ENCODE results near the gene FAM222A.

Gene FAM222A

DNA sequence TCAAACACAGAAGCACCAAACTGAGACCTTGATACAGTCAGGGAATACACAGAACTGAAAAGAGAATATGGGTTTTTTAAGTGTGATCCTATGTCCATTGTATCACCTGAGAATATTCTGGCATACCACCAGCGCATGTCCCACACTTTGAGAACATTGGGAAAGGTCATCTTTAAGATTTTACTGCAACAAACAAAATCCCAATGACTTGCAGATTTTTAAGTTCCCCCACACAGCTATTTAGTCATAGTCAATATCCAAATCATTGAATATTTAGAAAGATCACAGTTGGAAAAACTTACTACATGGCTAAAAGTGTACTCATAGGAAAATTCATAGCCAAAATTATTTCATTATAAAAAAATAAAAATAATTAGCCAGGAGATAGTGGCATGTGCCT is 65.1 kb downstream of the FAM222A start:
- TF ChIP-seq, protein P1, sequence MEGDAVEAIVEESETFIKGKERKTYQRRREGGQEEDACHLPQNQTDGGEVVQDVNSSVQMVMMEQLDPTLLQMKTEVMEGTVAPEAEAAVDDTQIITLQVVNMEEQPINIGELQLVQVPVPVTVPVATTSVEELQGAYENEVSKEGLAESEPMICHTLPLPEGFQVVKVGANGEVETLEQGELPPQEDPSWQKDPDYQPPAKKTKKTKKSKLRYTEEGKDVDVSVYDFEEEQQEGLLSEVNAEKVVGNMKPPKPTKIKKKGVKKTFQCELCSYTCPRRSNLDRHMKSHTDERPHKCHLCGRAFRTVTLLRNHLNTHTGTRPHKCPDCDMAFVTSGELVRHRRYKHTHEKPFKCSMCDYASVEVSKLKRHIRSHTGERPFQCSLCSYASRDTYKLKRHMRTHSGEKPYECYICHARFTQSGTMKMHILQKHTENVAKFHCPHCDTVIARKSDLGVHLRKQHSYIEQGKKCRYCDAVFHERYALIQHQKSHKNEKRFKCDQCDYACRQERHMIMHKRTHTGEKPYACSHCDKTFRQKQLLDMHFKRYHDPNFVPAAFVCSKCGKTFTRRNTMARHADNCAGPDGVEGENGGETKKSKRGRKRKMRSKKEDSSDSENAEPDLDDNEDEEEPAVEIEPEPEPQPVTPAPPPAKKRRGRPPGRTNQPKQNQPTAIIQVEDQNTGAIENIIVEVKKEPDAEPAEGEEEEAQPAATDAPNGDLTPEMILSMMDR (conservative IDR thresholded peaks at IDR 0.05; ENCODE audit: low read length) = no peak
- no peak overlapping the region for H3K4me3 ChIP-seq (ENCODE audit: low read length)
- no peak for DNase-seq (ENCODE audit: low read depth)

DNA sequence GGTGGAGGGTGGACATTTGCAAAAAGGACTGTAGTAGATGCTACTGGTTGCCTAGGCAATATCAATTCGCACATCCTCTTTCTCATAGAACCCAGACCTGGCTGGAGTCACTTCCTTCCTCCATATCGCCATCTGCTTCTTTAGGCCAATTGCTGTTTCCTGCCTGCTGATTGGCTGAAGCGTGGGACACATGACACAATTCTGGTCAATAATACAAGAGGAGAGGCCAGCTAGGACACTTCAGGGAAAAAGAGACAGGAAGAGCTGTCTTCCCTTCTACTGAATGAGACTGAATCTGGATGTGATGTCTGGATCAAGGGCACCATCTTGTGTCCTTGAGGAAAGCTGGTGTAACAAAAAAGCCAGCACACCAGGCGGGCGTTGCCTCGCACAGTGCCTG is 65.8 kb downstream of the FAM222A start:
- no peak for DNase-seq (ENCODE audit: low read depth)

DNA sequence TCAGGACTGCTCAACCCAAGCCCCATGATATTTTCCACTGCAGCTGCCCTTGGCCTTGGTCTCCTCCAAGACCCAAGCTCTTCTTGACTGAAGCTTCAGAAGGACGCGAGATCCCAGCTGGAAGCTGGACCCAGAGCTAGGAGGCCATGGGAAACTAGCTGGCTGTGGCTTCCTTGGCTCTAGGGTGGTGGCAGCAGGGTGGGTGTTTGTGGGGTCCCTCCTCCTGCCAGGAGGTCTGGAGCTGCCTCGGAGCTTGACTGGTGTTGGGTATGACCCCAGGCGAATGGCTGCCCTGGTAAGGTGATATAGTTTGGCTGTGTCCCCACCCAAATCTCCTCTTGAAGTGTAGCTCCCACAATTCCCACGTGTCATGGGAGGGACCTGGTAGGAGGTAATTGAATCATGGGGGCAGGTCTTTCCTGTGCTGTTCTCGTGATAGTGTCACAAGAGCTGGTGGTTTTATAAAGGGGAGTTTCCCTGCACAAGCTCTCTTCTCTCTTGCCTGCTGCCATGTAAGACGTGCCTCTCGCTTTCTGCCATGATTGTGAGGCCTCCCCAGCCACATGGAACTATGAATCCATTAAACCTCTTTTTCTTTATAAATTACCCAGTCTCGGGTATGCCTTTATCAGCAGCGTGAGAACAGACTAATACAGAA is 68.2 kb downstream of the FAM222A start:
- no peak for DNase-seq (ENCODE audit: low read depth)
- no peak overlapping the region for H3K4me3 ChIP-seq (ENCODE audit: low read length)
- TF ChIP-seq, protein P1 (conservative IDR thresholded peaks at IDR 0.05; ENCODE audit: low read length) = no peak

More for the DNA sequence above, 65.8 kb downstream of the FAM222A start:
- TF ChIP-seq, protein P1 (conservative IDR thresholded peaks at IDR 0.05; ENCODE audit: low read length) = no peak
- H3K4me3 ChIP-seq (ENCODE audit: low read length) = no peak overlapping the region

DNA sequence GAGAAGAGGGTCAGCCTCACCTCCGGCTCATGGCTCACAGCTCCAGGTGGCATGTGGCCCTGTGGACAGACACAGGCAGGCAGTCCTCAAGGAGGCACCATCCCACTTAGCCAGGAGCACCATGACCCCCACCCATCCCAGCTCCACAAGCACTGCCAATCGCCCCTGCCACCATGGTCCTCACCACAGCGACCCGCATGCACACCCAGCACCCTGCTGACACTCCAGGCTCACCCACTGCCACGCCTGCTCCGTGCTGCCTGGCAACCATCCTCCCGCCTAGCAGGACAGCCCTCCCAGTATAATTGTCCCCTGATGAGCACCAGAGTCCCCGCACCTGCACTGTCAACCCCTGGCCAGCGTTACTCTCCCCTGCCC is 68.7 kb downstream of the FAM222A start:
- DNase-seq (ENCODE audit: low read depth) = no peak
- TF ChIP-seq, protein P1 (conservative IDR thresholded peaks at IDR 0.05; ENCODE audit: low read length) = no peak
- no peak overlapping the region for H3K4me3 ChIP-seq (ENCODE audit: low read length)

DNA sequence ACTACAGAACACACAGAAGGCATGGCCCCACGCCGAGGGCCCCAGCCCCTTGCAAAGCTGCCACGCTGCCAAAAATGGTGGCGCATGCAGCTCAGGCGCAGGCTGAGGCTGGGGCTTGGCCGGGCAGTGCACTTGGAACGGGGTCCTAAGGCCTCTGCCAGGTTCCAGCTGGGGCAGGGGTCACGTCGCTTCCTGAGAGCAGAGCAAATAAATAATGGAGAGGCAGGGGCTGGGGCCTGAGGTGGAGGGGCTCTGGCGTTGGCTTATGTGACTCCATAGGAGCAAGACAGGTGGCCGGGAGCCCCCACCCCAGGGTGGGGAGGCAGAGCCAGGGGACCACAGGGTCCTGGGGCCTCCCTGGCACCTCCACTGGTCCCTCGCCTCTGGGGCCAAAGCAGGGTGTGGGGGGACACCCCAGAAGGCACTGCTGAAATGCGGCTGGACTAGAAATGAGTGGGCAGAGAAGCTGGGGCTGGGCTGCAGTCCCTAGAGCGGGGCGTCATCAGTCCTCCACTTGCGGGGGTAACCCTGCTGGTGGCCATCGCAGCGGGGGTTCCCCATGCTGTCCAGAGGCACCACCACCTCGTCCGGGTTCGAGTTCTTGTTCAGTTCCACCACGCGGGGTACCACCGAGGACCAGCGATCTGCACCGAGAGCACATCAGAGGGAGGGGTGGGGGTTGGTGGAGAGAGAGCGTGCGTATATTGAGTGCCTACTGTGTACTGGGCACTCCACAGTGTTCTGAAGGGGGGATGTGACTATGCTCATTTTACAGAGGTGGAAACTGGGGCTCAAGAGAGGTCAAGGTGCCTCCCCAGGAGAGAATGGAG is 69.7 kb downstream of the FAM222A start:
- no peak overlapping the region for H3K4me3 ChIP-seq (ENCODE audit: low read length)
- DNase-seq (ENCODE audit: low read depth) = no peak
- TF ChIP-seq, protein P1 (conservative IDR thresholded peaks at IDR 0.05; ENCODE audit: low read length) = no peak

DNA sequence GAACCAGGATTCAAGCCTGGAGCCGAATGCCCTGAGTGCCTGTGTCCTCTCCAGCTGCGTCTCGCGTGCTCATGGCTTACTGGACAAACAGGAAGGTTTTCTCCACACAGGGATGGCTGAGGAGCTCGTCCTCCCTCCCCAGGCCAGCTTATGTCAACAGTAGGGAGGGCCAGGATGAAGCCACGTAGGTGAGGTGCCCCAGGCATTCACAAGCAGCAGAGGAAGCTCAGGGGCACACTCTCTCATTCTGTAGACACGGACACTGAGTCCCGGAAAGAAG is 70.3 kb downstream of the FAM222A start:
- no peak for DNase-seq (ENCODE audit: low read depth)
- TF ChIP-seq, protein P1 (conservative IDR thresholded peaks at IDR 0.05; ENCODE audit: low read length) = no peak
- H3K4me3 ChIP-seq (ENCODE audit: low read length) = no peak overlapping the region

DNA sequence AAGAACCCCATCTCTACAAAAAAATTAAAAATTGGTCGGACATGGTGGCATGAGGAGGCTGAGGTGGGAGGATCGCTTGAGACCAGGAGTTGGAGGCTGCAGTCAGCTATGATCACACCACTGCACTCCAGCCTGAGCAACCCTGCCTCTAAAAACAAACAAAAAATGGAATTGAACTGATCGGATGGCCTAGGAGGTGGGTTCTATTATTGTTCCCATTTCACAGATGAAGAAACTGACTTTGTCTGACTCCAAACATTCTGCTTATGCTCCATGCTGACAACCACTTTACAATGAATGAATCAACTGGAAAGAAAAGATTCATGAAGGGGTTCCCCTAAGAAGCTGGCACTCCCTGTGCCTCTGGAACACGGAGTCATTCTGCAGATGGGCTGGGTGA is 72.2 kb downstream of the FAM222A start:
- DNase-seq (ENCODE audit: low read depth) = no peak
- H3K4me3 ChIP-seq (ENCODE audit: low read length) = no peak overlapping the region
- TF ChIP-seq, protein P1 (conservative IDR thresholded peaks at IDR 0.05; ENCODE audit: low read length) = no peak

Measured in AG10803 (cell line).